B cell (primary cell): ENCODE data around the gene MATN1. TPM values are rescaled to one million over a fixed set of nuclear protein-coding genes. Genes with fewer than 3 reads are reported as not detected.

Source experiments
- ATAC-seq: fragments of 200-7000 bp; cut with Tn5 transposase; one replicate; pipeline ENCODE4 v1.10.0; 2021; ENCODE audit warnings: low read depth, mild to moderate bottlenecking, moderate number of reproducible peaks, moderate library complexity
- CTCF ChIA-PET: fragments of 350-600 bp; sonication (Branson Sonifier 250); formaldehyde crosslinking; loops from one replicate; lab custom pipeline; 2021; ENCODE audit warnings: antibody characterized with exemption, inconsistent platforms; lab: Charles Lee
- POLR2A ChIA-PET: fragments of 350-600 bp; sonication (Branson Sonifier 250); formaldehyde crosslinking; loops from one replicate; lab custom pipeline; 2021; ENCODE audit warnings: antibody characterized with exemption; lab: Charles Lee
- DNase-seq: peaks from one replicate; pipeline ENCODE4 v3.0.0; 2013
- H2AFZ ChIP-seq: 2 replicates; pipeline ENCODE4 v1.6.1; 2012; ENCODE audit warnings: mild to moderate bottlenecking, low read depth, low read length; ENCODE audit not compliant: insufficient read depth, poor library complexity, severe bottlenecking
- H3K27ac ChIP-seq, 2 donors: 1 replicate in 1 of 2; 2 replicates in 1 of 2; pipeline ENCODE4 v1.5.1; 2012 to 2013; ENCODE audit warnings: low read length in 2 of 2, mild to moderate bottlenecking in 2 of 2, moderate library complexity in 1 of 2
- H3K27me3 ChIP-seq, 4 experiments: fragments of 200-600 bp in 1 of 4; sonication (generic) in 1 of 4; replicated peaks in 1 of 4; 1 replicate in 2 of 4; 2 replicates in 2 of 4; pipeline versions ENCODE4 v1.6.1 to v1.7.0; 2013 to 2016; ENCODE audit warnings: low read length in 3 of 4, mild to moderate bottlenecking in 2 of 4, mixed read lengths in 1 of 4, moderate library complexity in 1 of 4; ENCODE audit not compliant: insufficient read depth in 4 of 4, control insufficient read depth in 3 of 4; ENCODE audit errors: control extremely low read depth in 1 of 4
- H3K36me3 ChIP-seq, 2 experiments: replicated peaks in 1 of 2; 1 replicate in 1 of 2; 2 replicates in 1 of 2; pipeline versions ENCODE4 v1.6.1 to v1.7.1; 2013; ENCODE audit warnings: low read length in 1 of 2; ENCODE audit not compliant: insufficient read depth in 2 of 2, control insufficient read depth in 1 of 2; ENCODE audit errors: control extremely low read depth in 1 of 2, extremely low read depth in 1 of 2
- H3K4me1 ChIP-seq, 2 donors: fragments of 200-600 bp in 1 of 2; sonication (generic) in 1 of 2; 1 replicate in 1 of 2; 2 replicates in 1 of 2; pipeline versions ENCODE4 v1.5.1 to v1.6.1; 2013 to 2017; ENCODE audit warnings: low read length in 2 of 2; ENCODE audit not compliant: control insufficient read depth in 2 of 2, insufficient read depth in 2 of 2
- H3K4me2 ChIP-seq: replicated peaks from 2 replicates; pipeline ENCODE3; 2012; ENCODE audit warnings: mild to moderate bottlenecking, low read depth, low read length; ENCODE audit not compliant: poor library complexity, severe bottlenecking
- H3K4me3 ChIP-seq, 5 experiments: fragments of 200-600 bp in 1 of 5; sonication (generic) in 1 of 5; 1 replicate in 3 of 5; 2 replicates in 2 of 5; pipeline versions ENCODE4 v1.5.1 to v1.7.0; 2011 to 2016; ENCODE audit warnings: low read length in 4 of 5, mild to moderate bottlenecking in 4 of 5, low read depth in 2 of 5, control low read depth in 1 of 5, moderate library complexity in 1 of 5; ENCODE audit not compliant: insufficient read depth in 1 of 5; ENCODE audit errors: control extremely low read depth in 1 of 5, extremely low read depth in 1 of 5
- H3K79me2 ChIP-seq: fragments of 200-600 bp; sonication (generic); one replicate; pipeline ENCODE4 v1.6.0; 2016; ENCODE audit warnings: low read length; ENCODE audit not compliant: control insufficient read depth, insufficient read depth
- H3K9ac ChIP-seq: fragments of 200-600 bp; sonication (generic); 2 replicates; pipeline ENCODE4 v1.6.1; 2017; ENCODE audit warnings: mild to moderate bottlenecking, low read length, moderate library complexity
- H3K9me3 ChIP-seq, 3 donors: one replicate each; pipeline versions ENCODE4 v1.6.1 to v1.7.1; 2013; ENCODE audit warnings: low read length in 2 of 3; ENCODE audit not compliant: control insufficient read depth in 2 of 3, insufficient read depth in 1 of 3; ENCODE audit errors: control extremely low read depth in 1 of 3
- H4K20me1 ChIP-seq: 2 replicates; pipeline ENCODE4 v1.6.0; 2012; ENCODE audit warnings: mild to moderate bottlenecking, low read length; ENCODE audit not compliant: insufficient read depth, control insufficient read depth, poor library complexity, severe bottlenecking
- H3K27ac Mint-ChIP-seq: one replicate; pipeline ENCODE4 v1.8.0; 2021; ENCODE audit warnings: mixed read lengths
- H3K27me3 Mint-ChIP-seq: one replicate; pipeline ENCODE4 v1.8.0; 2021; ENCODE audit warnings: mixed read lengths
- H3K4me1 Mint-ChIP-seq: one replicate; pipeline ENCODE4 v1.8.0; 2021; ENCODE audit warnings: mixed read lengths
- H3K4me3 Mint-ChIP-seq: one replicate; pipeline ENCODE4 v1.8.0; 2021; ENCODE audit warnings: mixed read lengths
- H3K9me3 Mint-ChIP-seq: one replicate; pipeline ENCODE4 v1.8.0; 2022; ENCODE audit warnings: mixed read lengths; ENCODE audit not compliant: insufficient read depth
- CTCF ChIP-seq: fragments of 200-600 bp; IDR thresholded peaks from one replicate; pipeline ENCODE4 v1.8.0; 2022; ENCODE audit warnings: antibody characterized with exemption, mild to moderate bottlenecking
- EZH2 ChIP-seq: IDR thresholded peaks from 2 replicates; pipeline ENCODE4 v1.6.1; 2012; ENCODE audit warnings: borderline replicate concordance, low read depth, mild to moderate bottlenecking, moderate library complexity, low read length; ENCODE audit not compliant: insufficient read depth, poor library complexity, severe bottlenecking
- WGBS: methylation state at CpG from one replicate; pipeline ENCODE4 v1.1.5; 2013; ENCODE audit warnings: missing lambda C conversion rate; ENCODE audit not compliant: insufficient coverage; 5-methylcytosine and 5-hydroxymethylcytosine counted together
- intact Hi-C: fragments of 100-400 bp; cut with micrococcal nuclease; formaldehyde crosslinking; loops from one replicate; pipeline ENCODE4 v1.10.0; 2022
- polyA plus RNA-seq: library from polyadenylated mRNA; depleted of rRNA; stranded (reverse); fragments of >200 nt; gene quantifications from 2 replicates; pipeline ENCODE4 v1.2.3, GENCODE V29; 2012
- total RNA-seq, 2 donors: library from RNA; stranded (reverse); fragments of 120-200 nt in 1 of 2; gene quantifications; 1 replicate in 1 of 2; 2 replicates in 1 of 2; pipeline versions ENCODE4 v1.2.3 to v1.2.4, GENCODE V29; 2013 to 2022

The MATN1 gene
- total and polyA plus RNA-seq, 2 donors (not counting 1 experiment from before 2014, with no cell fraction given): 2.5 to 3.2 TPM

- no peak for ATAC-seq
- intact Hi-C loops: no loop called here
- CTCF ChIA-PET: interaction anchor here (1.4 to 38.6 kb wide), 3 partner anchors 14 to 43 kb away, joined by 4 to 769 read pairs (median 5); partner anchors contain the start of gene LAPTM5
These were observed 16.2 kb upstream of the MATN1 start for GRCh38 chr1:30739601-30740000.

More at GRCh38 chr1:30739601-30740000, 16.2 kb upstream of the MATN1 start:
- DNase-seq: no peak
- Histone ChIP-seq H3K27ac (peak overlapping the region; percentile 42 to 60), H2AFZ (no peak overlapping the region), H3K27me3 (no peaks in the 10 kb centered on the region), H3K9me3 (no peaks in the 10 kb centered on the region), H3K9ac (no peak overlapping the region), H3K79me2 (peaks cover 71% of the 10 kb centered on the region), H3K4me1 (peaks cover 49 to 76% of the 10 kb centered on the region in 2 donors), H4K20me1 (peaks cover 96% of the 10 kb centered on the region), H3K4me3 (no peak overlapping the region), H3K36me3 (peaks cover 6 to 92% of the 10 kb centered on the region in 2 experiments), H3K4me2 (no peak overlapping the region)
- WGBS: 87% methylated on average over 6 of the region's 8 CpGs
- no peaks in the 10 kb centered on the region for H3K27me3 Mint-ChIP-seq
- H3K9me3 Mint-ChIP-seq: no peaks in the 10 kb centered on the region
- peak overlapping the region; percentile 29 for H3K4me3 Mint-ChIP-seq
- peak overlapping the region; percentile 81 for H3K27ac Mint-ChIP-seq
- POLR2A ChIA-PET: interaction anchor here (1.1 to 1.3 kb wide), 2 partner anchors 14 to 22 kb away, joined by 4 to 5 read pairs; no protein-coding TSS in a partner anchor
- peaks cover 80% of the 10 kb centered on the region for H3K4me1 Mint-ChIP-seq
- TF ChIP-seq CTCF (no peak), EZH2 (no peak)
